Activated T-helper 1 cell treated with anti-CD3 and anti-CD28 coated beads, Interleukin-2, amount 50 U/mL, for 16 hours (primary cell): ENCODE data around the gene ISG20.
"Not testable (repeated sequence)": the region's sequence is repeated elsewhere in the genome, so short reads cannot be mapped to it uniquely, and the experiment has no call there.

ENCODE experiments used
- DNase-seq, 2 donors: peaks; one replicate each; pipeline ENCODE4 v3.0.0-alpha.2; 2020; ENCODE audit warnings: low read depth in 1 of 2, low spot score in 1 of 2

ISG20 gene

DNA sequence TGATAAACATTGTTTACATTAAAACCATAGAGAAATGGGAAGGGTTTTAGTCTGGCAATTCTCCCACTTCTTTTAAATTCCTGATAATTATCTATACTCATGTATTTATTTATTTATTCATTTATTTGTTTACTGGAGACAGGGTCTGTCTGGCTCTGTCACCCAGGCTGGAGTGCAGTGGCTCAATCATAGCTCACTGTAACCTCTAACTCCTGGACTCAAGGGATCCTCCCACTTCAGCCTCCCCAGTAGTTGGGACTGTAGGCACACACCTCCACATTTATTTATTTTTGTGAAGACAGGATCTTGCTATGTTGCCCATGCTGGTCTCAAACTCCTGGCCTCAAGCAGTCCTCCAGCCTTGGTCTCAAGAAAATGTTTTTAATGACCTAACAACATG, 20.1 kb upstream of the ISG20 start:
- no peak for DNase-seq

DNA sequence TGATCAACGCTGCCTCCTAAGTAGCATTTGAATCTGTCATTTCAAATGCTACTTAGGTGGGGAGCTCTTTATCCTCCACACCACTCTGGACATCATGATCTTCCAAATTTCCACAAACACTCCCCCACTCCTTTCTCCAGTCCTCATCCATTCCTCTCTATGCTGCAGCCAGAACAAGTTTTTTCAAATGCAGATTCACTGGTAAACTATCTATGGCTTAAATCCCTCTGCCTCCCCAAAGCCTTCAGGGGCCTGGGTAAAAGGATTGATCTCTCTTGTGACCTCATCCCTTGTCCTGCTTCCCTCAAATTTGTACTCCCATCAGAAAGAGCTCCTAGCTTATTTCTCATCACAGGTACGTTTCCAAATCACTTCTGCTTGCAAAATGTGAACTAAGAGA, 19.0 kb upstream of the ISG20 start:
- no peak for DNase-seq

DNA sequence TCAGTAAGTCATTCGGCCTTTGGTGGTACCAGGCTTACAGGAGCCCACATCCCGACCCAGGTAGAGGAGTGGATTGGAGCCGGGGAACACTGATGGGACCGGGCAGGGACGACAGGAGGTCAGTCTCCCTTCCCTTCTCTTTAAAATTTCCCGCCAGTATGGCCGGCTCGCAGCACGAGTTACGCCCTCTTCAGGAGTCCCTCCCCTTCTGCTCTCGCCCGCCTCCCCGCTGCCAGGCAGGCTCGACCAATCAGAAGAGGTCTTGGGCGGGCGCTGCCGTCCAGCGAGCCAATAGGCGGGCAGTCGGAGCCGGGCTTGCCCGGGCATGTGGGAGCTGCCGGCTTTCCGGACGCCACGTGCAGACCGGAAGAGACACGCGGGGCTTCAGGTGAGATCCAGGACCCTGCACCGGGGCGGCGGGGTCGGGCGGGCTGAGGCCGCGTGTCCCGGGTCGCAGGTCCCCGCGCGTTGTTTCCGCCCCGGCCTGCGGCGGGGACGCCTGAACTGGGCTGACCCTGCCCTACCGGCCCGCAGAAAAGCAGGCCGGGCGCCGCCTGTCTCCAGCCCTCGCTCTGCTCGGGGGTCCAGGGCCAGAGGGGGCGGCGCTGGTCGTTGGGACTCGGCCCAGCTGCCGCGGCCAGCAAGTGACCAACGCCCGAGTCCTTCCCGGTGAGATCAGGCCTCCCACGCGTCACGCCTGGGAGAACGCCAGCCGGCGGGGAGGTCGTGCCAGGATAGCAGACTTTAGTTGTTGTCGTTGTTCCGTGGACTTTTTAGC, 17.6 kb upstream of the ISG20 start, which contains the start of gene AEN:
Gene AEN, plus strand, starts transcription at position 346 of the 778 bp plus-strand sequence. CDS start 4,870 bp downstream, outside the sequence.
- DNase-seq = peak; percentile 84 to 92

DNA sequence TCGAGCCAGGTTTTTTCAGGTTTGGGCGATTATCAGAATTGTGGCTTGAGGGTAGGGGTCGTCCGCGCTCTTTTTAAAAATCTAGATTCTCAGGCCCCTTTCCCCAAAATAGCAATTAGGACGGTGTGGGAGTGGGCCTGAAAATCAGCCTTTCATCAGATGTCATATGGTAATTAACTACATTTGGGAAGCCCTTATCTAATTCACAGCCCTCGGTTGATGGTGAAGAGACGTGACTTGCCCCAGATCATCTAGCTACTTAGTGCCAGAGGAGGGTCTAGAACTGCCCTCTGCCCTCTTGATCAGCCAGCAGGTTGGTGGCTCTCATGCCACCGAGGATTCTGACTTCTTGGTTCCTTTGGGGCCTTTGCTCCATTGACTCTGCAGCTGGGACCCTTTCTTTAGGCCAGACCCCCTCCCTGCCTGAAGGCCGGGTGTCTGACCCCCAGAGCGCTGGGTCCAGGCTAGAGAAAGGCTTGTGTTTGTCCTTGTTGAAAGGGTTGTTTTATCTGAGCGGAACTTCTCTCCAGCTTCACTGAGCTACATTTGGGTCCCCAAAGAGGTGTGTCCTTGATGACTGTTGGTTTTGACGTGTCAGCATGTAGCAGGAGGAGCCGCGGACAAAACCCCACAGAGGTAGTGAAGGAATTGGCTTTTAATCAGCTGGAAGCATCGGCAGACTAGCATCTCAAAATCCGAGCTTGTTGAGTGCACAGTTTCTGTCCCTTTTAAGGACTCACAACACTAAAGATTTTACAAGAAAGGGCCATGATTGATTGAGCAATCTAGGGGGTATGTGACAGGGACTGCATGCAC, 16.8 kb upstream of the ISG20 start:
- no peak for DNase-seq

DNA sequence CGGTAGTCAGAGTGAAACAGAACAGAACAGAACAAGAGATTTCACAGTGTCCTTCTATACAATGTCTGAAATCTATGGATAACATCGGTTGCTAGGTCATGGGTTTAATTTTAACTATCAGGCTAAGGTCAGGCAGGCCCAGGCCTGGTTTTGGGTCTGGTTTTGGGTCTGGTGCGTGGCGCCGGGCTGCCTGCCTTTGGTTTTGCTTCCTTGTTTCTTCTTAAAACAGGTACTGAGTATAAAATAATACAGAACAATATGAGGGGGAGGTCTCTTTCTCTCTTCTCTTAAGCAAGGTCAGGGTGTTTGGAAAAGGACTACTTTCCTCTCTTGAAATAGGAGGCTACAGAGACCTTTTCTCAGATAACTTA, 16.2 kb upstream of the ISG20 start:
- no peak for DNase-seq

DNA sequence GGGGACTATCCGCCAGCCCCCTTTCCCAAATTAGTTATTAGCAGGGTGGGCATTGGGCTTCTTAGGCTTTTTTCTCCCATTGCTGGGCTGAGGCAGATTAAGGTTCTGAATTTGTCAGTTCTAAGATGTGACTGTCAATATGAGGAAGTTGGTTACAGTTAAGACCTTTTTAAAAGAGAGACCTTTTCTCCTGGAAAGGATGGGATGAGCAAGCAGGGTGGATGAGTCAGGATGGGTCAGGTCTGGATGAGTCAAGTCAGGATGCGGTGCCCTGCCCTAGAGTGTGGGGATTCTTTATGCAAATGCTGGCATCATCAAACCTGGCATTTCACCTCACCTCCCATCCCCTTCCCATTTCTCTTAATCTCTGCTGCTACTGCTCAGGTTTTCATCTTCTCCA, 15.8 kb upstream of the ISG20 start:
- no peak for DNase-seq

DNA sequence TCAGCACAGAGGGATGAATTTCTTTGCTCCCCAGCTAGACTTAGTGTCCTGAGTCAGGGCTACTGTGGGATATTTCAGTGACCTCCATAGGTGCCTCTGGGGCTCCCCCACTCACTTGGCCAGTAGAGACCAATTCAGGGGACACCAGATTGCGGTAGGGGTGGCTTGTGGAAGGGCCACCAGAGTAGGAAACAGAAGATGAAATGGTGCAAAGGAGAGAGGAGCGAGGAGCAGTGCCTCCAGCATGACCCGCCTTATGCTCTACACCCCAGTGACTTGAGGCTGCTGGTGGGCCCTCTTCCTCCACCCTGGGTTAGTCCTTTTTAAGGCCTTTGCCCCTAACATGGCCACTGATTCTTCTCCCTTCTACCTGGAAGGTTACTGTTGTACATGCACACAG, 15.2 kb upstream of the ISG20 start:
- DNase-seq = no peak

DNA sequence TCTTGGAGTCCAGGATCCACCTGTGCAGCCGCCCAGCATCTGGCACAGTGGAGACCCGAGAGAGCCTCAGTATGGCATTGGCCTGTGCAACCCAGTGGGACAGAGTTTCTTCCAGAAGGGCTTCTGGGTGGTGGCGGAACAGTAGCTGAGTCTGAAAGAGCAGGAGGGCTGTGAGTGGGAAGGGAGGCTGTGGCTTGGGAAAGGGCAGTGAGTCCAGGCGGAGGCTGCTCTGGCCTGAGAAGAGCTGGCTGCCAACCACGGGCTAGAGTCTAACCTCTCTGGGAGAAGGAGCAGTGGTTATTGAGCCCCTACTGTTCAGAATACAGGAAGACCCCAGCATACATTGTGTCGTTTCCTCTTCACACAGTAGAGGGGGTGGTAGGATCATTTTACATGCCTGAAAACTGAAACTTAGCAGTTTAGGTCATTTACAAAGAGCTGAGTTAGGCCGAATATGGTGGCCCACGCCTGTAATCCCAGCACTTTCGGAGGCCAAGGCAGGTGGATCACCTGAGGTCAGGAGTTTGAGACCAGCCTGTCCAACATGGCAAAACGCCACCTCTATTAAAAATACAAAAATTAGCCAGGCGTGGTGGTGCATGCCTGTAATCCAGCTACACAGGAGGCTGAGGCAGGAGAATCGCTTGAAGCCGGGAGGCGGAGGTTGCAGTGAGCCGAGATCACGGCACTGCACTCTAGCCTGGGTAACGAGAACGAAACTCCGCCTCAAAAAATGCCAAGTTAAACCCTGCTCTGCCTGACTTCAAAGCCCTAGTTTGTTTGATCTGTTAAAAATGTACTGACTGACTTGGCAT, 14.5 kb upstream of the ISG20 start:
- no peak for DNase-seq

DNA sequence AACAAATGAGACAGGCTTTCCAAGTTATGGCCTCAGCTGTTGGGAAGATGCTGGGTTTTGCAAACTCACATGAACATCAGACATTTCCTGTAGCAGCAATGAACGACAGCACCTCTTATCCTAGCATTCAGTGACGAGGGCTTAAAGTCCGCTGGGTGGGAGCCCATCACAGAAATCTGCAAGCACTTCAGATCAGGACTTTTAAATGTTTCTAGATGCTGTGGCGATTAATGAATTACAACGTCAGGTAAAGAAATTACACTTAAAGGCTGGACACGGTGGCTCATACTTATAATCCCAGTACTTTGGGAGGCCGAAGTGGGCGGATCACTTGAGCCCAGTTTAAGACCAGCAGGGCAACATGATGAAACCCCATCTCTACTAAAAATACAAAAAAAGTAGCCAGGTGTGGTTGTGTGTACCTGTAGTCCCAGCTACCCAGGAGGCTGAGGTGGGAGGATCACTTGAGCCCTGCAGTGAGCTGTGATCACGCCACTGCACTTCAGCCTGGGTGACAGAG, 13.8 kb upstream of the ISG20 start:
- no peak for DNase-seq

DNA sequence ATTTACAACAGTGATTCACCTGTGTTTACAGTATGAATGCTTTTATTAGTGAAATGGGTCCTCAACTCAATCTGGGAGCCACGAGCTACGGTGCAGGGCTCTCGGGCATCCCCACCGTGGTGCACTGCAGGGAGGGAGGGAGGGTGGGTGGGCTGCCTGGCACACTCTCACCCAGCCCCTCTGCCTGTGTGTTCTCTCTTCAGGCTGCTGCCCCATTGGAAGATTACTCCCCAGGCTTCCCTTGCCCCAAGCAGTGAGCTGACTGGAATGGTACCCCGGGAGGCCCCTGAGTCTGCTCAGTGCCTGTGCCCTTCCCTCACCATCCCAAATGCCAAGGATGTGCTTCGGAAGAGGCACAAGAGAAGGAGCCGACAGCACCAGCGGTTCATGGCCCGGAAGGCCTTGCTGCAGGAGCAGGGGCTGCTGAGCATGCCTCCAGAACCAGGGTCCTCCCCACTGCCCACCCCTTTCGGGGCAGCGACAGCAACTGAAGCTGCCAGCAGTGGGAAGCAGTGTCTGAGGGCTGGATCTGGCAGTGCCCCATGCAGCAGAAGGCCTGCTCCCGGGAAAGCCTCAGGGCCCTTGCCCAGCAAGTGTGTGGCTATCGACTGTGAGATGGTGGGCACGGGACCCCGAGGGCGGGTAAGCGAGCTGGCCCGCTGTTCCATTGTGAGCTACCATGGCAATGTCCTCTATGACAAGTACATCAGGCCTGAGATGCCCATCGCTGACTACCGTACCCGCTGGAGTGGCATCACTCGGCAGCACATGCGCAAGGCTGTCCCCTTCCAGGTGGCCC, 12.7 kb upstream of the ISG20 start:
- no peak for DNase-seq

DNA sequence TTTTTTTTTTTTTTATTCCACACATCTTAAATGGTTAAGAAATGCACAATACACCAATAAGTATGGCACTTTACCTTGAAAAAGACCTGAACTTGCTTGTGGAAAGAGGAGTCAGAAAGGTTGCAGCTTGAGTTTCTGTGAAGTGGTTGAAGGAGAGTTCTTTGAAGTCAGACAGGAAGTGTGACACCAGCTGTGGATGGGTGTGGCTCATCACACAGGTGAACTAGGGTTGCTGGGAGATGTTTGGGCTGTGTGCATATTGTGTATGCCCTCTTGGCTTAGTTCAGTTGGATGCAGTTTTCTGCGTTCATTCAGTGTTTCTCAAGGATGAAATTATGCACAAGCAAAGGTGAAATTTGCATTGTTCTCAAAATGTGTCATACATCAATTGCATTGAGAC, 11.4 kb upstream of the ISG20 start:
- no peak for DNase-seq

DNA sequence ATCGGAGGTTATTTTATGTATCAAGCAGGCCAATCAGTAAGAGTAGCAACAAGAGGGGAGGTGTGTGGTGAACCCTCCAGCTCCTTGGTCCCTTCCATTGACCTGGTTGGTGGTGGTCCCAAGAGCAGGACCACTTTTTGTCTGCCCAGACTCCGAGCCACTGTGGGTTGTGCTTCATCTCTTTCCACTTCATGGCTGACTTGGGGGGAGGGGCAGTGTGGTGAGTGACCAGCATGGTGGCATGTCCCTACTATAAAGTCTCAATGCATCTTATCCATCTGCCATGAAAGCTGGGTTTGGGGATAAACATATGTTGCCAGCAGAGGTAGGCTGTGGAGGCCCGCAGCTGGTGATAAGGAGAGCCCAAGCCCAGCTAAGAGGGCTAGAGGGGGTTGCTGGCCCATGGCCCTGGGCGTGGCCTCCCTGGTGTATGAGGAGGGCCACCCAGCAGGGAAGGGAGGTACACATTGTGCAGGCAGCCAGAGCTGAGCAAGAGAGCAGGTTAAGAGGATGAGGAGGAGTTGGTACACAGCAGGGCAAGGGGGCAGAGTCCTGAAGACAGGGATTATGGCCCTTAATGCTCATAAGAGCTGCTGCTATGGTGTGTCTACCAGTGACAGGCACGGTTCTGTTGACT, 10.7 kb upstream of the ISG20 start:
- DNase-seq = no peak

DNA sequence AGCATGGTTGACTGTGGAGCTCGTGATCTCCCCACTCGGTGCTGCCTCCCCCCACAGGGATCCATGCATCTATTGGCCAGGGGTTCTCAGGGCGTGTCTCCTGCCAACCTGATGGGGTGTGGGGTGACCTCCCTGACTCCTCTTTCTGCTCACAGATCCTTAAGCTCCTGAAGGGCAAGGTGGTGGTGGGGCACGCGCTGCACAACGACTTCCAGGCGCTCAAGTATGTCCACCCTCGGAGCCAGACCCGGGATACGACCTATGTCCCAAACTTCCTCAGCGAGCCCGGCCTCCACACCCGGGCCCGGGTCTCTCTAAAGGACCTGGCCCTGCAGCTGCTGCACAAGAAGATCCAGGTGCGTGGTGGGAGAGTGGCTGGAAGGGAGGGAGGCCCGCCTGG, 9.7 kb upstream of the ISG20 start:
- DNase-seq = no peak

DNA sequence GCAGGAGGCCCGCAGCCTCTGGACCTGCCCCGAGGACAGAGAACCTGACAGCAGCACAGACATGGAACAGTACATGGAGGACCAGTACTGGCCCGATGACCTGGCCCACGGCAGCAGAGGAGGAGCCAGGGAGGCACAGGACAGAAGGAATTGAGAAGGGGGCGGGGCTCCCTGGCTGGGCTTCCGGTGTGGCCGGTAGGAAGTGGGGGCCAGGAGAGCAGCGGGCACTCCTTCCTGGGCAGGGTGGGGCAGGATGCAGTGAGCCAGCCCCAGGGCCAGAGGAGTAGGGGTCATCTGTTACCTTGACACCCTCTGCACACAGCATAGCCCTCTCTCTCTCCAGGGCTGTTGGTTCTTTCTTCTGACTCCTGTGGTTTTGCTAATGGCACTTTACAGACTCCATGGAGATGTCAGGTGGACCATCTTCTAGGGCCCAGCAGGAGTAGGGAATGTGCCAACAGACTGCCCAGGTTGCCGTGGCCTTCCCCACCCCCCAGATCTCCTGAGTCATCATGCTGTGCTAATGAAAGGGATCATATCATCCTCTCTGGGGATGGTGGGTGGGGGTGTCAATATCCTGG, 8.6 kb upstream of the ISG20 start:
- no peak for DNase-seq

DNA sequence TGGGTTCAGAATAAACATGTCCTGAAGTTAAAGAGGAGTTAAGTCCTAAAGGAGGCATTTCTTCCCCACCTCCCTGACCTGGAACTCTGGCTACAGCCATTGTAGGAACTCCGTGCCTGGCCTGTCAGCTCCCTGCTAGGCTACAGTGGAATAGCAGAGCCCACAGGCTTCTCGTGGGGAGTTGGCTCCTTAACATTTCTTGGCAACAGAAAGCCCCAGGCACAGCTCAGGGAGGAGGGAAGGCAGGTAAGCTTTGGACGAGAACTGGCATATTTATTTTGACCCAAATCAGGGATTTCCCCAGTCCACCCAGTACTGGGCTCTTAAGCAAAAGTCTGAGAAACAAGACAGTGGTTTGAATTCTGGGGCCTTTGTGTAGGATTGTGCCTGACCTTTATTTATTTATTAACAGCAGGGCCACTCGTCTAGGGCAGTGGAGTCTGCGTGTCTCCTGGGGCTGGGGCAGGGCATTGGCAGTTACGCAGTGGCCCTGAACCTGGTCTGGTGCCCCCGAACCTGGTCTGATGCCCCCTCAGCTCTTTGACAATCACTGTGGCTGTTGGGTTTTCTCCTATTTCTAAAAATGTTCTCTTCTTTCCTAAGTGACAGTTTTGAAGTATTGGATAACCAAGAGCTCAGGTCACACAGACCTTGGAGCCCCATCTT, 7.9 kb upstream of the ISG20 start:
- no peak for DNase-seq

DNA sequence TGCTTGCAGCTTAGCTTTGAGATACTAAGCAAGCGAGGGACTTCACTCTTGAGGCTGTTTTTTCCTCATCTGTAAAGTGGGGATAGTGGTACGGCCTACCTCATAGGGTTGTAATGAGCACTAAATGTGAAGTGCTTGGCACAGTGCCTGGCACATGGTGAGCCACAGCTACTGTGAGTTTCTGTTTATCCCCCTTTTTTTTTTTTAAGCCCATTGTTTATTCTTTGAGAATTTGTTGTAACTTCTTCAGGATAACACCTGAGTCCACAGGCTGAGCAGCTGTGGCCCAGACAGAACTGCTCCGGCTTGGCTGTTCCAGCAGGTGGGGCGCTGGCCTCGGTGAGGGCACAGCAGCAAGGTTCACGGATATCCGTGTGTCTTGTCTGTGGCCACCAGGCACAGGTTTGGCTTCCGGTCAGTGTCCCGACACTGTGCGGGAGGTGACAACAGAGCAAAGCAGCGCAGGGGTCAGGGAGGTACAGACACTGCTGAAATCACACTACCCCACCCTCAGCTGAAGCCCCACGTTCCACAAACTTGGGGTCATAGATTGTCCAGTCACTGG, 7.3 kb upstream of the ISG20 start:
- no peak for DNase-seq

DNA sequence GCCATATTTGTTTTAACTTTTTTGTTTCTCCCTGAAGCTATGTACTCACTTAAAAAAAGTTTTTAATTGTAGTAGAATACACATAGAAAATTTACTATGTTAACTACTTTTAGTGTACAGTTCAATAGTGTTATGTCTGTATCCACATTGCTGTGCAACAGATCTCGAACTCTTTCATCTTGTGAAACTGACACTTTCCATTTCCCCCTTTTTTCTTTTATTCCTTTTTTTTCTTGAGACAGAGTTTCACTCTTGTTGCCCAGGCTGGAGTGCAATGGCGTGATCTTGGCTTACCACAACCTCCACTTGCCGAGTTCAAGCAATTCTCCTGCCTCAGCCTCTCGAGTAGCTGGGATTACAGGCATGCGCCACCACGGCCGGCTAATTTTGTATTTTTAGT, 6.0 kb upstream of the ISG20 start:
- not testable (repeated sequence) for DNase-seq

DNA sequence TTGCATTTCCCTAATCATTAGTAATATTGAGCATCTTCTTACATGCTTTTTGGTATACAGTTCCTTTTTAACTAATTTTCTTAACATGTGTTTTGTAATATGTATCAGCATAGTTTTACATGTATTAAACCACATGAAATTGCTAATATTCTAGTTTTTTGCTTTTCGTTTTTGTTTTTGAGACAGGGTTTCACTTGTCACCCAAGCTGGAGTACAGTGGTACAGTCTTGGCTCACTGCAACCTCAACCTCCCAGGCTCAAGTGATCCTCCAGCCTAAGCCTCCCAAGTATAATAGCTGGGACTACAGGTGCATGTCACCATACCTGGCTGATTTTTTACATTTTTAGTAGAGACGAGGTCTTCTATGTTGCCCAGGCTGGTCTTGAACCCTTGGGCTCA, 4.4 kb upstream of the ISG20 start:
- DNase-seq = no peak

DNA sequence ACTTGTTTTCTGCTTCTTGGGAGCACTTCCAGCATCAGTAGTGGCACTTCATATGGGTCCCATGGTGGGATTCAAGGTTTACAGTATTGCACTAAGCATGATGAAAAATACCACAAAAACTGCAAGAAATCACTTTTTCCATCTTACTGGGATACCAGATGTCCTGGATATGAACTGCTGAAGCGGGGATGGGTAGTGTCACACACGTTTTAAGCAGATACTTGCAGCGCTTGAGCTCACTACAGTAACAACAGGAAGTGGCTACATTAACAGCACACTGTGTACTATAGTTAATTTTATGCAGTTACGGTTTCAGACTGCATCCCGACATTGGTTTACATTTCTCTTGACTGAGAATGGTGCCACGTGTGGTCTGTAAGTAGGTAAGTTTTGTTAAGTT, 3.5 kb upstream of the ISG20 start:
- no peak for DNase-seq
